GM23338 (cell line): ENCODE measurements around the gene RIOX2. TPM values are rescaled to one million over a fixed set of nuclear protein-coding genes. Genes with fewer than 3 reads are reported as not detected.
A peak's percentile ranks its signal among the peaks of the same experiment; 100 is the strongest.

Experiments
- ATAC-seq: fragments of 200-7000 bp; cut with Tn5 transposase; 3 replicates; pipeline ENCODE4 v1.9.1; 2020
- DNase-seq: peaks from one replicate; pipeline ENCODE4 v3.0.0-alpha.2; 2015; ENCODE audit warnings: low spot score
- H2AFZ ChIP-seq: fragments of 200-600 bp; sonication (generic); 2 replicates; pipeline ENCODE4 v1.8.0; 2016; ENCODE audit warnings: antibody characterized with exemption, mild to moderate bottlenecking, moderate library complexity
- H3F3A ChIP-seq: fragments of 200-600 bp; sonication (generic); replicated peaks from 2 replicates; pipeline ENCODE4 v1.8.0; 2017; ENCODE audit warnings: antibody characterized with exemption, mixed run types, low read depth
- H3K27ac ChIP-seq: fragments of 200-600 bp; sonication (generic); 2 replicates; pipeline ENCODE4 v1.6.1; 2016; ENCODE audit warnings: low read depth
- H3K27me3 ChIP-seq: fragments of 200-600 bp; sonication (generic); 2 replicates; pipeline ENCODE4 v1.8.0; 2016; ENCODE audit warnings: mild to moderate bottlenecking, mixed run types, moderate library complexity; ENCODE audit not compliant: insufficient read depth
- H3K36me3 ChIP-seq: fragments of 200-600 bp; sonication (generic); 2 replicates; pipeline ENCODE4 v1.8.0; 2016; ENCODE audit warnings: mild to moderate bottlenecking; ENCODE audit not compliant: insufficient read depth
- H3K4me1 ChIP-seq: fragments of 200-600 bp; sonication (generic); 2 replicates; pipeline ENCODE4 v1.8.0; 2016; ENCODE audit warnings: mild to moderate bottlenecking, moderate library complexity; ENCODE audit not compliant: insufficient read depth
- H3K4me2 ChIP-seq: fragments of 200-600 bp; sonication (generic); 2 replicates; pipeline ENCODE4 v1.7.1; 2017; ENCODE audit warnings: mixed run types
- H3K4me3 ChIP-seq: fragments of 200-600 bp; sonication (generic); 2 replicates; pipeline ENCODE4 v1.6.1; 2016; ENCODE audit warnings: mixed run types
- H3K79me2 ChIP-seq: fragments of 200-600 bp; sonication (generic); replicated peaks from 2 replicates; pipeline ENCODE4 v1.8.0; 2017; ENCODE audit warnings: mild to moderate bottlenecking; ENCODE audit not compliant: insufficient read depth
- H3K9me2 ChIP-seq: fragments of 200-600 bp; sonication (generic); 2 replicates; pipeline ENCODE4 v1.8.0; 2017; ENCODE audit not compliant: insufficient read depth
- H4K20me1 ChIP-seq: fragments of 200-600 bp; sonication (generic); replicated peaks from 2 replicates; pipeline ENCODE4 v1.8.0; 2017; ENCODE audit warnings: mild to moderate bottlenecking; ENCODE audit not compliant: insufficient read depth
- H3K27ac Mint-ChIP-seq: 2 replicates; pipeline ENCODE4 v1.8.0; 2020; ENCODE audit warnings: inconsistent platforms, mild to moderate bottlenecking, moderate library complexity, mixed read lengths
- H3K27me3 Mint-ChIP-seq: 3 replicates; pipeline ENCODE4 v1.8.0; 2022; ENCODE audit warnings: low read depth, mild to moderate bottlenecking, moderate library complexity, mixed read lengths, inconsistent platforms; ENCODE audit not compliant: insufficient read depth, poor library complexity
- H3K36me3 Mint-ChIP-seq: 3 replicates; pipeline ENCODE4 v1.8.0; 2021; ENCODE audit warnings: low read depth, mild to moderate bottlenecking, inconsistent platforms, moderate library complexity, mixed read lengths
- H3K4me1 Mint-ChIP-seq: 3 replicates; pipeline ENCODE4 v1.8.0; 2020; ENCODE audit warnings: mild to moderate bottlenecking, inconsistent platforms, mixed read lengths
- H3K4me3 Mint-ChIP-seq: 3 replicates; pipeline ENCODE4 v1.8.0; 2021; ENCODE audit warnings: moderate library complexity, mild to moderate bottlenecking, inconsistent platforms, mixed read lengths
- H3K9me3 Mint-ChIP-seq: 3 replicates; pipeline ENCODE4 v1.8.0; 2020; ENCODE audit warnings: moderate library complexity, mild to moderate bottlenecking, inconsistent platforms, mixed read lengths
- CTCF ChIP-seq, 2 experiments: fragments of 200-600 bp in 1 of 2; sonication (generic) in 1 of 2; conservative IDR thresholded peaks; 2 replicates each; pipeline versions ENCODE4 v1.5.1 to v1.6.1; 2016 to 2017; ENCODE audit warnings: antibody characterized with exemption in 2 of 2, low read depth in 2 of 2, mild to moderate bottlenecking in 2 of 2, moderate library complexity in 1 of 2
- ETS1 ChIP-seq: IDR thresholded peaks from 2 replicates; pipeline ENCODE4 v1.6.1; 2016; ENCODE audit warnings: antibody characterized with exemption
- EZH2 ChIP-seq: fragments of 200-600 bp; sonication (generic); IDR thresholded peaks from one replicate; pipeline ENCODE4 v1.8.0; 2017; ENCODE audit warnings: antibody characterized with exemption, mild to moderate bottlenecking, low read depth; ENCODE audit not compliant: unreplicated experiment
- JUNB ChIP-seq: IDR thresholded peaks from one replicate; pipeline ENCODE4 v1.6.1; 2016; ENCODE audit warnings: antibody characterized with exemption; ENCODE audit not compliant: unreplicated experiment
- REST ChIP-seq: IDR thresholded peaks from one replicate; pipeline ENCODE4 v1.6.1; 2018; ENCODE audit warnings: antibody characterized with exemption; ENCODE audit not compliant: unreplicated experiment
- STAT1 ChIP-seq: IDR thresholded peaks from one replicate; pipeline ENCODE4 v1.6.1; 2016; ENCODE audit warnings: antibody characterized with exemption; ENCODE audit not compliant: unreplicated experiment
- ZNF462 ChIP-seq: fragments of 250-450 bp; sonication (Bioruptor Pico); IDR thresholded peaks from 2 replicates; pipeline ENCODE4 v1.5.0; 2020; ENCODE audit warnings: mild to moderate bottlenecking, moderate library complexity
- polyA plus RNA-seq: library from polyadenylated mRNA; unstranded; fragments of >200 nt; fragmentation: Nextera tagmentation; extraction: Ambion mirVana; gene quantifications from 2 replicates; pipeline ENCODE4 v1.2.1, GENCODE V29; 2016
- total RNA-seq: library from RNA; depleted of rRNA; stranded (reverse); fragments of >200 nt; shearing (Covaris generic); gene quantifications from 2 replicates; pipeline ENCODE4 v1.2.3, GENCODE V29; 2014

The RIOX2 gene
- total and polyA plus RNA-seq, 2 experiments from 2014 or later = 9.0 to 10.7 TPM

GRCh38 chr3:98014268-98014585, 42.0 kb upstream of the RIOX2 start (continued):
- no peak for TF ChIP-seq REST
- TF ChIP-seq ETS1 = no peak
- no peak for TF ChIP-seq CTCF (conservative IDR thresholded peaks at IDR 0.05; ENCODE audit: low read depth in 2 of 2)
- no peak for TF ChIP-seq EZH2
- TF ChIP-seq JUNB = no peak

- Mint-ChIP-seq H3K4me3 (no peak overlapping the region), H3K4me1 (no peaks in the 10 kb centered on the region), H3K9me3 (no peaks in the 10 kb centered on the region), H3K27me3 (no peaks in the 10 kb centered on the region), H3K27ac (no peak overlapping the region), H3K36me3 (no peaks in the 10 kb centered on the region)
- H3K4me3 ChIP-seq = no peak overlapping the region
- ATAC-seq (no peak), DNase-seq (no peak)
- peak overlapping the region; percentile 53; the same call in 1 of the 2 replicates for H2AFZ ChIP-seq
- no peaks in the 10 kb centered on the region for H3F3A ChIP-seq
- no peaks in the 10 kb centered on the region for H3K36me3 ChIP-seq
- H3K4me2 ChIP-seq = no peak overlapping the region
- no peaks in the 10 kb centered on the region for H3K9me2 ChIP-seq
- no peaks in the 10 kb centered on the region for H3K79me2 ChIP-seq
- no peaks in the 10 kb centered on the region for H3K4me1 ChIP-seq
- no peaks in the 10 kb centered on the region for H3K27me3 ChIP-seq
- H4K20me1 ChIP-seq = no peaks in the 10 kb centered on the region
- H3K27ac ChIP-seq = no peak overlapping the region
- TF ChIP-seq STAT1 (no peak), REST (no peak), ZNF462 (CRISPR knock-in tag) (no peak)
Observed at GRCh38 chr3:98013411-98014267, 41.4 kb upstream of the RIOX2 start.
